ENCODE measurements around the gene PDHA1.

- TF ChIP-seq CTCF (IDR thresholded peaks at IDR 0.05) (no peak), EZH2 (IDR thresholded peaks at IDR 0.05) (no peak)
Observed at GRCh38 chrX:19350941-19351384, 7.2 kb downstream of the PDHA1 start.

Measured in neural progenitor cell (in vitro differentiated cells).